ENCODE results near the gene CIRBP.
"Not testable (repeated sequence)": the region's sequence is repeated elsewhere in the genome, so short reads cannot be mapped to it uniquely, and the experiment has no call there.

Gene CIRBP

GRCh38 chr19:1309977-1310852, 41.1 kb downstream of the CIRBP start:
- ATAC-seq (no peak), DNase-seq (no peak)

GRCh38 chr19:1310853-1311180, 41.7 kb downstream of the CIRBP start:
- DNase-seq (no peak), ATAC-seq (no peak)

- DNase-seq (no peak), ATAC-seq (no peak)
Observed at GRCh38 chr19:1311543-1312091, 42.5 kb downstream of the CIRBP start.

- DNase-seq (no peak), ATAC-seq (no peak)
Observed at GRCh38 chr19:1312767-1313694, 43.9 kb downstream of the CIRBP start.

GRCh38 chr19:1313695-1314613, 44.8 kb downstream of the CIRBP start:
- DNase-seq, result no peak
- no peak for ATAC-seq

- ATAC-seq (no peak), DNase-seq (peak; percentile 67)
Observed at GRCh38 chr19:1315470-1316166, 46.5 kb downstream of the CIRBP start.

- no peak for DNase-seq
- ATAC-seq, result no peak
Observed at GRCh38 chr19:1316466-1316865, 47.3 kb downstream of the CIRBP start.

- ATAC-seq (no peak), DNase-seq (no peak)
Observed at GRCh38 chr19:1317274-1318003, 48.3 kb downstream of the CIRBP start.

GRCh38 chr19:1318678-1319471, 49.7 kb downstream of the CIRBP start:
- ATAC-seq, result no peak

GRCh38 chr19:1320282-1320650, 51.1 kb downstream of the CIRBP start:
- ATAC-seq, DNase-seq: not testable (repeated sequence)

More at GRCh38 chr19:1318678-1319471, 49.7 kb downstream of the CIRBP start:
- DNase-seq, result no peak

GRCh38 chr19:1321539-1321938, 52.4 kb downstream of the CIRBP start:
- DNase-seq (no peak), ATAC-seq (no peak)

- DNase-seq (no peak), ATAC-seq (no peak)
Observed at GRCh38 chr19:1322198-1322981, 53.3 kb downstream of the CIRBP start.

- ATAC-seq, result no peak
- DNase-seq, result no peak
Observed at GRCh38 chr19:1324249-1324805, 55.2 kb downstream of the CIRBP start.
